Mucosa of rectum (tissue), 2 donors: ENCODE measurements around the gene MYCN.
A peak's percentile ranks its signal among the peaks of the same experiment; 100 is the strongest.

Experiments used
- H3K27ac ChIP-seq, 2 donors: one replicate each; pipeline ENCODE4 v1.7.0; 2013; ENCODE audit warnings: inconsistent platforms in 2 of 2, low read depth in 2 of 2, low read length in 2 of 2
- H3K27me3 ChIP-seq, 2 donors: one replicate each; pipeline ENCODE4 v1.7.0; 2013; ENCODE audit warnings: low read length in 2 of 2; ENCODE audit not compliant: control insufficient read depth in 2 of 2, insufficient read depth in 2 of 2
- H3K36me3 ChIP-seq, 2 donors: one replicate each; pipeline ENCODE4 v1.7.0; 2013; ENCODE audit warnings: low read length in 2 of 2; ENCODE audit not compliant: control insufficient read depth in 2 of 2, insufficient read depth in 2 of 2
- H3K4me1 ChIP-seq, 2 donors: one replicate each; pipeline ENCODE4 v1.7.0; 2013; ENCODE audit warnings: low read length in 2 of 2, mild to moderate bottlenecking in 1 of 2; ENCODE audit not compliant: control insufficient read depth in 2 of 2, insufficient read depth in 2 of 2
- H3K4me3 ChIP-seq, 2 donors: one replicate each; pipeline ENCODE4 v1.7.0; 2013; ENCODE audit warnings: low read length in 2 of 2
- H3K9ac ChIP-seq, 2 donors: one replicate each; pipeline ENCODE4 v1.7.0; 2013; ENCODE audit warnings: low read length in 2 of 2, low read depth in 1 of 2, mild to moderate bottlenecking in 1 of 2
- H3K9me3 ChIP-seq, 2 donors: one replicate each; pipeline ENCODE4 v1.7.0; 2013; ENCODE audit warnings: low read length in 2 of 2; ENCODE audit not compliant: control insufficient read depth in 2 of 2
- donor health status: healthy.
- donor health status: Normal muscosa, but diverticular disease.

Gene MYCN

DNA sequence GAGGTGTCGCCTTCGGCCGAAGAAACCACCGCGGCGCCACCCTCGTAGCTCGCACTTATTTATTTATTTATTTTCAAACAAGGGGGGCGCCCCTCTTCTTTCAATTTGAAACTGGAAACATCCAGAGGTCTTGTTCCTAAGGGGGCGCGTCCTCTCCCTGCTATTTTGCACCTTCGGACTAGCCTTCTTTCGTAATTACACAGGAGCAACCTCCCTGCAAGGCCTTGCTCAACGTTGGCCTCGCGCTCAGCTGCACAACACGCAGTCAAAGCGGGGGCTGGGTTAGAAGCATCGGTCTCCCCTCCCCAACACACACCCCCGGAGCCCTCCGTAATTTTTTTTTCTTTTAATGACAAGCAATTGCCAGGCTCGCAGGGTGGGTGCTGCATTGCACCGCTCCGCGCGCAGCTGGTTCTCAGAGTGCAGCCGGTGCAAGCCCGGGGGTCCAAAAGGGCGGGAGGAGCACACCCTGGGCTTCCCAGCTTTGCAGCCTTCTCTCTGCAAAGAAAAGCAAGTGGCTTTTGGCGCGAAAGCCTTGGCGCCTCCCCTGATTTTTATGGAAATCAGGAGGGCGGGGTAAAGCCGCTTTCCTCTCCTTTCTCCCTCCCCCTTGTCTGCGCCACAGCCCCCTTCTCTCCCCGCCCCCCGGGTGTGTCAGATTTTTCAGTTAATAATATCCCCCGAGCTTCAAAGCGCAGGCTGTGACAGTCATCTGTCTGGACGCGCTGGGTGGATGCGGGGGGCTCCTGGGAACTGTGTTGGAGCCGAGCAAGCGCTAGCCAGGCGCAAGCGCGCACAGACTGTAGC, at the start of gene MYCN:
Gene MYCN (plus strand): TSS at position 697 of the 807 bp plus-strand sequence. CDS start 1,515 bp downstream, outside the sequence.
- peak within 1 kb of the TSS; percentile 61 to 72 for H3K4me3 ChIP-seq
- H3K9ac ChIP-seq: peak within 1 kb of the TSS in 1 of 2 donors; percentile 14
- H3K36me3 ChIP-seq: no peaks in the 10 kb centered on the region
- no peaks in the 10 kb centered on the region for H3K9me3 ChIP-seq
- no peak within 1 kb of the TSS for H3K27ac ChIP-seq
- H3K4me1 ChIP-seq: peaks cover 16 to 25% of the 10 kb centered on the region in 2 donors
- H3K27me3 ChIP-seq: peaks cover 16 to 17% of the 10 kb centered on the region in 2 donors

DNA sequence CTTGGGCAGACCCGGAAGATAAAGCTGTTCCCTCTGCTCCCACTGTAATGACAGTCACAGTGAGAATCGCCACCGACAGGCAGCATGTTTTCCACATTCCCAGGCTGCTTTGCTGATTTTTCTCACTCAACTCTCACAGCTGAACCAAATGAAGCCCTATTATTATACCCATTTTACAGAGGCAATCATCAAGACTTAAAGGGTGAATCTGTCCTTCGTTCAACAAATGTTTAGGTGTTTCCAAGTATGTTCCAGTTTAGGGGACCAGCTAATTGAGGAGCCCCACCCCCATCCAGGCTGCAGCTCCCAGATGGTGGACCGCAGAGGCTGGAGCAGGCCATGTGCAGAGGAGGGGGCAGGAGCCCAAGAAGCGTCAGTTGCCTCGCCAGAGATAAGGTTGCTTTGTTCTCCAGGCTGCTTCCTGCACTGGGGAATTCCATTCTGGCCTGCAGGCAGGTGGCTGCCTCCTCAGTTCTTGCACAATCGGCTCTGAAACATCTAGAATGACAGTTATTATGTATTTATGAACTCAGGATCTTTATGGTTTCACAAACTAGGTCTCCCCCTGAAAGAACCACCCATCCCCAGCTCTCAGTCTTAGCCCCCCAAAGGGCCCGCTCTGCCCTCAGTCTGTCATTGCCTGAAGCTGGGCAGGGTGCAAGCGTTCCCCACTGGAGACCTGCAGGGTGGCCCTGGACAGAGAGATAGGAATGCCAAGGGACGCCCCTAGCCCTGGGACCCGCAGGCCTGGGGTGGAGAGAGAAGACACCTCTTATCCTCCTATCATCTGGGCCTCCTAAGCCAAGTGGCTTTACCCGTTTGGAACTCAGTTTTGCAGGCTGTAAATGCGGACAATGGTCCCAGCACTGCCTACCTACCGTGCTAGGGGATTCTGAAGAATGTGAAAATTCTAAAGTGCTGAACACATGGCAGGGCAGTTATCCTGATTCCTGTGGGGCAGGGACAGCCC, 49.1 kb upstream of the MYCN start:
- H3K4me1 ChIP-seq: no peaks in the 10 kb centered on the region
- H3K4me3 ChIP-seq: no peak overlapping the region
- H3K9me3 ChIP-seq: no peaks in the 10 kb centered on the region
- H3K27ac ChIP-seq: no peak overlapping the region
- no peaks in the 10 kb centered on the region for H3K36me3 ChIP-seq
- H3K9ac ChIP-seq: no peak overlapping the region
- no peaks in the 10 kb centered on the region for H3K27me3 ChIP-seq

- Histone ChIP-seq H3K36me3 (no peaks in the 10 kb centered on the region), H3K9ac (no peak overlapping the region), H3K9me3 (no peaks in the 10 kb centered on the region), H3K27me3 (no peaks in the 10 kb centered on the region), H3K27ac (no peak overlapping the region), H3K4me1 (no peaks in the 10 kb centered on the region), H3K4me3 (no peak overlapping the region)
Observed at GRCh38 chr2:15892151-15892880, 48.0 kb upstream of the MYCN start.

GRCh38 chr2:15893085-15893484, 47.3 kb upstream of the MYCN start:
- Histone ChIP-seq H3K9me3 (no peaks in the 10 kb centered on the region), H3K27ac (no peak overlapping the region), H3K4me1 (no peaks in the 10 kb centered on the region), H3K27me3 (no peaks in the 10 kb centered on the region), H3K9ac (no peak overlapping the region), H3K4me3 (no peak overlapping the region), H3K36me3 (no peaks in the 10 kb centered on the region)

DNA sequence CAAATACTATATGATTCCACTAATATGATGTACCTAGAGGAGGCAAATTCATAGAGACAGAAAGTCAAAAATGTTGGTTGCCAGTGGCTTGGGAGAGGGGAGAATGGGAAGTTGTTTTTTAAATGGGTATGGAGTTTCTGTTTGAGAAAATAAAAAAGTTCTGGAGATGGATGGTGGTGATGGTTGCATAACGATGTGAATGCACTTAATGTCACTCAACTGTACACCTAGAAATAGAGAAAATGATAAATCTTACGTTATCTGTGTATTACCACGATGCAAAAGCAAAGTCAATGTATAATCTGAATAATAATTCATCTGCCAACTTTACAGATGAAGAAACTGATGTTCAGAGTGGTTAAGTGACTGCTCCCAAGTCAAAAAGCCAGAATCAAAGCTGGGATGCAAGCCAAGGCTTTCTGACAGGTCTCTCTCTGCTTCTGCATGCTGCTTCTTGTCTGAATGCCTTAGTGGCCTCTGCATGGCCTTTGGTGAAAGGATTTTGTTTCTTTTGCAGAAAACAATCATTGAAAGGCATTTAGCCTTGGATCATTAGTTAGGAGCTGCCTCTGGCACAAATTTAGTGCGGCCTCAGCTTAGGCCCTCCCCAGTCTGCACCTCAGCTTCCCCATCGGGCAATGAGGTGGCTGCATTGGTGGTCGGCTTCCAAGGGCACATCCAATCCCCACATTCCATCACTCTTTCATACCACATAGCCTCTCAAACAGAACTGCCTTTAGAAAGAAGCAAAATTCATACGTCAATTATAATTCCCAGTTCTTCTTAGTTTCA, 46.5 kb upstream of the MYCN start:
- H3K27ac ChIP-seq: no peak overlapping the region
- no peaks in the 10 kb centered on the region for H3K27me3 ChIP-seq
- no peaks in the 10 kb centered on the region for H3K36me3 ChIP-seq
- no peaks in the 10 kb centered on the region for H3K9me3 ChIP-seq
- no peaks in the 10 kb centered on the region for H3K4me1 ChIP-seq
- no peak overlapping the region for H3K9ac ChIP-seq
- no peak overlapping the region for H3K4me3 ChIP-seq

- H3K36me3 ChIP-seq: no peaks in the 10 kb centered on the region
- H3K4me1 ChIP-seq: no peaks in the 10 kb centered on the region
- no peak overlapping the region for H3K9ac ChIP-seq
- H3K9me3 ChIP-seq: no peaks in the 10 kb centered on the region
- no peak overlapping the region for H3K4me3 ChIP-seq
- no peaks in the 10 kb centered on the region for H3K27me3 ChIP-seq
- no peak overlapping the region for H3K27ac ChIP-seq
Observed at GRCh38 chr2:15894481-15895144, 45.7 kb upstream of the MYCN start.

DNA sequence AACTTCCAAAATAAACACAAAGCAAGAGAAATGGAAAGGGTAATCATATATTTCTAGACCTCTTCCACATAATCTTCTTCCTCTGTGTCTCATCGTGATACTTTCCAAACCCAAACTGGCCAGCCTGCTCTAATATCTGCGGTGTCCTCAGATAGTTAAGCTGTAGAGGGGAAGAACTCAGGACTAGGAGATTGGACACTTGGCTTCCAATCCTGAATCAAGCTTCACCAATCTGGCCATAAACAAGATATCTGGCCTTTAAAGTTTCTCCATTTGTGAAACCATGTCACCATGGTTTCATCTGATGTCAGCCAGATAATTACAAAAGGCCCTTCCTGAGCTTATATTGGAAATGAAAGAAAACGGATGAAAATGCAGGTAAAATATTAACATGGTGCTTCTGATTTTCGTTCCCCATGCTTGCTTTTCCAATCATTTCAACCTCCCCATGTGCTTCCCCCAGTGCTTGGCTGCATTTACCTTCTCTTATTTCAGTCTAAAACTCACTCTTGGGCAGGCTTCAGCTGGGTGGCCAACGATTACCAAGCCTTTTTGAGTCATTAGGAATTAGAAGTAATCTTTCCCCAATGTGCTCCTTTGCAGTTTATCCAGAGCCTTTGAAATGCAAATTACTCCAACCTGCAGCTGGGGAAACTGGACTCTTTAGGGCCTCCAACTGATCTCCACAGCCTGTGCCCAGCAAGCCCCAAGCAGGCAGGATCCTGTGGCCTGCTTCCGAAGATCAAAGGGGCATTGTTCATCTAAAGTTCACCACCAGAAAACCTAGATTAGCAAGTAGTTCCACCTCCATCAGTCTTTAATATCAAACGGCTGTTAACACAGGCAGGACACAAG, 44.5 kb upstream of the MYCN start:
- Histone ChIP-seq H3K4me1 (no peaks in the 10 kb centered on the region), H3K4me3 (no peak overlapping the region), H3K27ac (no peak overlapping the region), H3K9me3 (no peaks in the 10 kb centered on the region), H3K9ac (no peak overlapping the region), H3K36me3 (no peaks in the 10 kb centered on the region), H3K27me3 (no peaks in the 10 kb centered on the region)

GRCh38 chr2:15896859-15897258, 43.5 kb upstream of the MYCN start:
- no peaks in the 10 kb centered on the region for H3K36me3 ChIP-seq
- H3K4me3 ChIP-seq: no peak overlapping the region
- H3K9ac ChIP-seq: no peak overlapping the region
- no peaks in the 10 kb centered on the region for H3K27me3 ChIP-seq
- no peaks in the 10 kb centered on the region for H3K4me1 ChIP-seq
- H3K27ac ChIP-seq: no peak overlapping the region
- H3K9me3 ChIP-seq: no peaks in the 10 kb centered on the region
